BLaER1 treated with 17β-estradiol and CSF1 and Interleukin-3, amounts not matched to agents 10 nM and 100 nM (cell line): ENCODE results near the gene HACD4.

ENCODE experiments used
- H3K27ac ChIP-seq, 11 experiments: shearing (Covaris generic); formaldehyde crosslinking; 2 replicates each; pipeline ENCODE4 v1.8.1; 2022
- H3K27me3 ChIP-seq, 11 experiments: shearing (Covaris generic); formaldehyde crosslinking; 2 replicates each; pipeline ENCODE4 v1.8.1; 2022
- H3K36me3 ChIP-seq, 11 experiments: shearing (Covaris generic); formaldehyde crosslinking; 2 replicates each; pipeline ENCODE4 v1.8.1; 2022
- H3K4me1 ChIP-seq, 10 experiments: shearing (Covaris generic); formaldehyde crosslinking; 2 replicates each; pipeline ENCODE4 v1.8.1; 2022
- H3K4me2 ChIP-seq, 11 experiments: shearing (Covaris generic); formaldehyde crosslinking; 2 replicates each; pipeline ENCODE4 v1.8.1; 2022
- H3K4me3 ChIP-seq, 10 experiments: shearing (Covaris generic); formaldehyde crosslinking; 2 replicates each; pipeline ENCODE4 v1.8.1; 2022
- H3K9ac ChIP-seq, 11 experiments: shearing (Covaris generic); formaldehyde crosslinking; 2 replicates each; pipeline ENCODE4 v1.8.1; 2022
- H3K9me3 ChIP-seq, 11 experiments: shearing (Covaris generic); formaldehyde crosslinking; replicated peaks in 1 of 11; 2 replicates each; pipeline ENCODE4 v1.8.1; 2022
- H4K20me1 ChIP-seq, 11 experiments: shearing (Covaris generic); formaldehyde crosslinking; 2 replicates each; pipeline ENCODE4 v1.8.1; 2022
- Cebpa-rat ChIP-seq, 11 experiments: shearing (Covaris generic); IDR thresholded peaks; 2 replicates each; pipeline ENCODE4 v1.8.1; 2022

The HACD4 gene

GRCh38 chr9:21002040-21002439 lies 29.4 kb downstream of the HACD4 start:
- Histone ChIP-seq H3K9me3 (peaks cover 10 to 23% (median 16%) of the 10 kb centered on the region in 11 experiments; a peak in 21 of 22 replicates), H3K4me1 (peaks cover 0 to 6% (median 0%) of the 10 kb centered on the region in 10 experiments; a peak in 2 of 20 replicates), H3K27me3 (no peaks in the 10 kb centered on the region), H3K4me3 (no peak overlapping the region), H4K20me1 (no peaks in the 10 kb centered on the region), H3K9ac (no peak overlapping the region), H3K4me2 (no peak overlapping the region), H3K27ac (no peak overlapping the region), H3K36me3 (peaks cover 4 to 46% (median 21%) of the 10 kb centered on the region in 11 experiments; a peak in 17 of 22 replicates)
- TF ChIP-seq Cebpa-rat (IDR thresholded peaks at IDR 0.05) = no peak

- Histone ChIP-seq H3K9me3 (peaks cover 10 to 23% (median 16%) of the 10 kb centered on the region in 11 experiments; a peak in 21 of 22 replicates), H4K20me1 (no peaks in the 10 kb centered on the region), H3K4me1 (peaks cover 0 to 6% (median 0%) of the 10 kb centered on the region in 10 experiments; a peak in 2 of 20 replicates), H3K27me3 (no peaks in the 10 kb centered on the region), H3K36me3 (peaks cover 4 to 46% (median 21%) of the 10 kb centered on the region in 11 experiments; a peak in 17 of 22 replicates), H3K9ac (no peak overlapping the region), H3K4me3 (no peak overlapping the region), H3K27ac (no peak overlapping the region), H3K4me2 (no peak overlapping the region)
- TF ChIP-seq Cebpa-rat (IDR thresholded peaks at IDR 0.05) = no peak
Observed at GRCh38 chr9:21001581-21001980, 29.9 kb downstream of the HACD4 start.

- no peak overlapping the region for H3K4me3 ChIP-seq
- H3K27me3 ChIP-seq = no peaks in the 10 kb centered on the region
- H3K9me3 ChIP-seq = peaks cover 10 to 23% (median 16%) of the 10 kb centered on the region in 11 experiments; a peak in 21 of 22 replicates
- TF ChIP-seq Cebpa-rat (IDR thresholded peaks at IDR 0.05) = no peak
- H3K4me2 ChIP-seq = no peak overlapping the region
- no peaks in the 10 kb centered on the region for H4K20me1 ChIP-seq
- H3K4me1 ChIP-seq = peaks cover 9 to 24% (median 18%) of the 10 kb centered on the region in 10 experiments
- H3K9ac ChIP-seq = no peak overlapping the region
- H3K36me3 ChIP-seq = peaks cover 0 to 38% (median 7%) of the 10 kb centered on the region in 11 experiments; a peak in 11 of 22 replicates
- no peak overlapping the region for H3K27ac ChIP-seq
Observed at GRCh38 chr9:20997503-20998076, 33.9 kb downstream of the HACD4 start.

- Histone ChIP-seq H3K4me1 (peaks cover 9 to 24% (median 18%) of the 10 kb centered on the region in 10 experiments), H4K20me1 (no peaks in the 10 kb centered on the region), H3K4me2 (no peak overlapping the region), H3K27me3 (no peaks in the 10 kb centered on the region), H3K9ac (no peak overlapping the region), H3K36me3 (peaks cover 0 to 40% (median 7%) of the 10 kb centered on the region in 11 experiments; a peak in 11 of 22 replicates), H3K27ac (no peak overlapping the region), H3K9me3 (peaks cover 10 to 19% (median 13%) of the 10 kb centered on the region in 11 experiments; a peak in 21 of 22 replicates), H3K4me3 (no peak overlapping the region)
- TF ChIP-seq Cebpa-rat (IDR thresholded peaks at IDR 0.05) = no peak
Observed at GRCh38 chr9:20996809-20997208, 34.6 kb downstream of the HACD4 start.

- Histone ChIP-seq H4K20me1 (no peaks in the 10 kb centered on the region), H3K27ac (no peak overlapping the region), H3K4me1 (peaks cover 18 to 34% (median 21%) of the 10 kb centered on the region in 10 experiments), H3K9ac (no peak overlapping the region), H3K36me3 (peaks cover 2 to 30% (median 6%) of the 10 kb centered on the region in 11 experiments; a peak in 20 of 22 replicates), H3K27me3 (no peaks in the 10 kb centered on the region), H3K4me3 (no peak overlapping the region), H3K4me2 (peak overlapping the region in 7 of 11 experiments; percentile 1 to 65 (median 48); a peak in 11 of 22 replicates), H3K9me3 (peaks cover 2 to 8% (median 5%) of the 10 kb centered on the region in 11 experiments; a peak in 17 of 22 replicates)
- TF ChIP-seq Cebpa-rat (IDR thresholded peaks at IDR 0.05) = no peak
Observed at GRCh38 chr9:20995616-20996015, 35.8 kb downstream of the HACD4 start.

GRCh38 chr9:20994486-20994885 lies 37.0 kb downstream of the HACD4 start:
- no peaks in the 10 kb centered on the region for H4K20me1 ChIP-seq
- H3K4me1 ChIP-seq = peaks cover 19 to 45% (median 31%) of the 10 kb centered on the region in 10 experiments
- peak overlapping the region in 9 of 11 experiments; percentile 24 to 65 (median 48); a peak in 16 of 22 replicates for H3K4me2 ChIP-seq
- TF ChIP-seq Cebpa-rat (IDR thresholded peaks at IDR 0.05) = no peak
- H3K36me3 ChIP-seq = peaks cover 7 to 32% (median 11%) of the 10 kb centered on the region in 11 experiments; a peak in 21 of 22 replicates
- H3K9me3 ChIP-seq = peaks cover 0 to 17% (median 9%) of the 10 kb centered on the region in 11 experiments; a peak in 13 of 22 replicates
- no peak overlapping the region for H3K27ac ChIP-seq
- no peak overlapping the region for H3K4me3 ChIP-seq
- H3K27me3 ChIP-seq = no peaks in the 10 kb centered on the region
- H3K9ac ChIP-seq = no peak overlapping the region

GRCh38 chr9:20990867-20991266 lies 40.6 kb downstream of the HACD4 start:
- Histone ChIP-seq H4K20me1 (no peaks in the 10 kb centered on the region), H3K9ac (no peak overlapping the region), H3K4me1 (peaks cover 19 to 40% (median 27%) of the 10 kb centered on the region in 10 experiments), H3K36me3 (peaks cover 7 to 40% (median 15%) of the 10 kb centered on the region in 11 experiments; a peak in 21 of 22 replicates), H3K27ac (peak overlapping the region in 6 of 11 experiments; percentile 34 to 62 (median 48); a peak in 11 of 22 replicates), H3K9me3 (peaks cover 0 to 17% (median 9%) of the 10 kb centered on the region in 11 experiments; a peak in 13 of 22 replicates), H3K4me3 (0 out of 20 replicates have a peak overlapping the region, but pooled peaks of 1 of the 10 experiments have one; percentile 2), H3K27me3 (no peaks in the 10 kb centered on the region), H3K4me2 (peak overlapping the region in 7 of 11 experiments; percentile 40 to 68 (median 63); a peak in 15 of 22 replicates)
- peak in 6 of 11 experiments; percentile 33 to 63 (median 46); a peak in 7 of 22 replicates for TF ChIP-seq Cebpa-rat (IDR thresholded peaks at IDR 0.05)

- Histone ChIP-seq H3K27me3 (no peaks in the 10 kb centered on the region), H3K9me3 (peaks cover 0 to 17% (median 9%) of the 10 kb centered on the region in 11 experiments; a peak in 13 of 22 replicates), H3K36me3 (peaks cover 7 to 41% (median 15%) of the 10 kb centered on the region in 11 experiments; a peak in 21 of 22 replicates), H3K4me3 (0 out of 20 replicates have a peak overlapping the region, but pooled peaks of 1 of the 10 experiments have one; percentile 2), H3K4me2 (peak overlapping the region in 6 of 11 experiments; percentile 40 to 68 (median 64); a peak in 12 of 22 replicates), H3K4me1 (peaks cover 10 to 30% (median 21%) of the 10 kb centered on the region in 10 experiments), H4K20me1 (no peaks in the 10 kb centered on the region), H3K27ac (peak overlapping the region in 4 of 11 experiments; percentile 44 to 62 (median 56); a peak in 7 of 22 replicates), H3K9ac (no peak overlapping the region)
- TF ChIP-seq Cebpa-rat (IDR thresholded peaks at IDR 0.05) = no peak
Observed at GRCh38 chr9:20989923-20990341, 41.5 kb downstream of the HACD4 start.
